NCI-H1105 treated with DMSO at 0.1 percent for 48 hours (cell line): ENCODE results near the gene CDK13.
A peak's percentile ranks its signal among the peaks of the same experiment; 100 is the strongest.

Source experiments
- DNase-seq: peaks from one replicate; lab custom pipeline; 2025; lab: John Stamatoyannopoulos, UW

The CDK13 gene

DNA sequence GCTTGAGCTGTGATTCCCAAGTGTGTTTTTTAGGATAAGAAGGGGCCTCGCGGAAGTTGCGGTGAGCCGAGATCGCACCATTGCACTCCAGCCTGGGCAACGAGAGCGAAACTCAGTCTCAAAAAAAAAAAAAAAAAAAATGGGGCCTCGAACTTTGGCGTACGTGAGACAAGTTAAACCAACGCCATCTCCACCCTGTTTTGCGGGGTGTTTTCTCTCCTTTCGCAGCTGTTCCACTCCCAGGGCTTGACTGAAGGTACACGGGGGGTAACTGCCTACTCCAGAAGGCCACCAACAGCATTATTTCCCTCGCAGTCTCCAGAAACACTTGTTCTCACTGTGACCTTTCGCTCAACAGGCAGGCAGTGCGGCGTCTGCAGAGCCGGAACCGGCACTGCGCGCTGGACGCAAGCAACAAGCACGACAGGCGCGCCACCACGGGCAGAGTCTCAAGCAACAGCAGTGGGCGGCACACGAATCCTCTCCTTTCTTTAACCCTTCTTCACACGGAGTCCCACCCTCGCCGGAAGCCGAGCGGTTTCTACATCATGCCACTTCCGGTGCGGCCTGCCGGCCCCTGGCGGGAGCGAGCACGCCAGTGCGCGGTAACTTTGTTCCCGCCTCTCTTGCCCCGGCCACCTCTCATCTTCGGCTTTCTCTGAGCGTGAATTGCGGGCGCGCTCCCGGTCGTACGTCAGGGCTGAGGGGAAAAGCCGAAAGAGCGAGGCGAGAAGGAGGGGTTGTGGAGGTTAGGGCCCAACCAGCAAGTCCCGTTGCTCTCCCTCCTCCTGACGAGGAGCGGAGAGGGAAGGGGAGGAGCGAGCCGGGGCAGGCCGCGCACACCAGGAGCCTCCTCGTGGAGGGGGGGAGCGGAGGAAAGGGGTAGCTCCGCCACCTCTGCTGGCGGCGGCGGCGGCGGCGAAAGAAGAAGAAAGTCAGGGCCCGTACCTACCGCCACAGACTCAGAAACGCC, 814 bp upstream of the CDK13 start:
- DNase-seq = peak; percentile 99

DNA sequence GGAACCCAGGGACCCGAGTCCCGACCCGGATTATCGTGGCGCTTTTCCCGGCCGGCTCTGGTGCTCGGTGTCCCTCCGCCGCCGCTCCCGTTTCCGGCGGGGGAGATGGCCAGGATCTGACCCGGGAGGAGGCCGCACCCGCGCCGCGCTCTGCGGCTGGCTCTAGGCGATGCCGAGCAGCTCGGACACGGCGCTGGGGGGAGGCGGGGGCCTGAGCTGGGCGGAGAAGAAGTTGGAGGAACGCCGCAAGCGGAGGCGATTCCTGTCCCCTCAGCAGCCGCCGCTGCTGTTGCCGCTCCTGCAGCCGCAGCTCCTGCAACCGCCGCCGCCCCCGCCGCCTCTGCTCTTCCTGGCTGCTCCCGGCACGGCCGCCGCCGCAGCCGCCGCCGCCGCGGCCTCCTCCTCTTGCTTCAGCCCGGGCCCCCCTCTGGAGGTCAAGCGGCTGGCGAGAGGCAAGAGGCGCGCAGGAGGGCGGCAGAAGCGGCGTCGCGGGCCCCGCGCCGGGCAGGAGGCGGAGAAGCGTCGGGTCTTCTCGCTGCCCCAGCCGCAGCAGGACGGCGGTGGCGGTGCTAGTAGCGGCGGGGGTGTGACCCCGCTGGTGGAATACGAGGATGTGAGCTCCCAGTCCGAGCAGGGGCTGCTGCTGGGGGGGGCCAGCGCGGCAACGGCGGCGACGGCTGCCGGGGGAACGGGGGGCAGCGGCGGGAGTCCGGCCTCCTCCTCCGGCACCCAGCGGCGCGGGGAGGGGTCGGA, 593 bp downstream of the CDK13 start:
- DNase-seq = peak; percentile 21

DNA sequence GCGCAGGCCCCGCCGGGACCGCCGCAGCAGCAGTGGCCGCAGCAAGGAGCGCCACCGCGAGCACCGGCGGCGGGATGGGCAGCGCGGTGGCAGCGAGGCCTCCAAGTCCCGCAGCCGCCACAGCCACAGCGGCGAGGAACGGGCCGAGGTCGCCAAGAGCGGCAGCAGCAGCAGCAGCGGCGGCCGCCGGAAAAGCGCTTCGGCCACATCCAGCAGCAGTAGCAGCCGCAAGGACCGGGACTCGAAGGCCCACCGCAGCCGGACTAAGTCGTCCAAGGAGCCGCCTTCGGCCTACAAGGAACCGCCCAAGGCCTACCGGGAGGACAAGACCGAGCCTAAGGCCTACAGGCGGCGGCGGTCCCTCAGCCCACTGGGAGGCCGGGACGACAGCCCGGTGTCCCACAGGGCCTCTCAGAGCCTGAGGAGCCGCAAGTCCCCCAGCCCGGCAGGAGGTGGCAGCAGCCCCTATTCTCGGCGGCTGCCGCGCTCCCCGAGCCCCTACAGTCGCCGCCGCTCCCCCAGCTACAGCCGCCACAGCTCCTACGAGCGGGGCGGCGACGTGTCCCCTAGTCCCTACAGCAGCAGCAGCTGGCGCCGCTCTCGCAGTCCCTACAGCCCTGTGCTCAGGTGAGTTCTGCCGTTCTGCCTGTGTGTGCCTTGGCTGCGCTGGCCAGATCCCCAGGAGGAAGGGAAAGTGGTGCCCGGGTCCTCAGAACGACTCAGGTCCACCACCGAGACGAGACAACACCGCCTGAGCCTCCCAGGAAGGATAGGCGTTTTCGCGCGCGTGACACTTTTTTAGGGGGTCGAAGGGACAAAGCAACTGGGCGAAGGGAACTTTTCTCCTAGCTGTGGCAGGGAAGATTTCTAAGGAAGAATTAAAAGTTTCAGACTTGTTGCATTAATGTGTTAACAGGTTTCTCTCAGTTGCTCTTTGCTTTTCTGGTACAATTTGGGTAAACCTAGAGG, 1.5 kb downstream of the CDK13 start:
- peak; percentile 58 for DNase-seq

DNA sequence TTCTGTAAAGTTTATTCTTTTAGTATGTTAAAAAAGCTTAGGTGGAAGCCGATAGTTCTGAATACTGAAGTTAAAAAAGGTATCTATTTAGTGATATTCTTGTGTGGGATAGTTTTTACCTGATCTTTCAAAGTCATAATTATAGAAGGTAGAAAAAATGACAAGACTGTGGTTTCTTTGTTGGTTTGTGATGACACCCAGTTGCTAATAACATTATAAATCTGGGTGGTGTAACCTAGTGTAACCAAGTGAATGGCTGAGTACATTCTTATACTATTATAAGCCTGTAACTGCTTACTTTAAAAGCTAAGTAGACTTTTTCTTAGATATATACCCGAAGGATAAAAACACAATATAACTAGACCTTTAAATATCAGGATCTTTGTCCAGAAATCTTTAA, 2.3 kb downstream of the CDK13 start:
- no peak for DNase-seq

DNA sequence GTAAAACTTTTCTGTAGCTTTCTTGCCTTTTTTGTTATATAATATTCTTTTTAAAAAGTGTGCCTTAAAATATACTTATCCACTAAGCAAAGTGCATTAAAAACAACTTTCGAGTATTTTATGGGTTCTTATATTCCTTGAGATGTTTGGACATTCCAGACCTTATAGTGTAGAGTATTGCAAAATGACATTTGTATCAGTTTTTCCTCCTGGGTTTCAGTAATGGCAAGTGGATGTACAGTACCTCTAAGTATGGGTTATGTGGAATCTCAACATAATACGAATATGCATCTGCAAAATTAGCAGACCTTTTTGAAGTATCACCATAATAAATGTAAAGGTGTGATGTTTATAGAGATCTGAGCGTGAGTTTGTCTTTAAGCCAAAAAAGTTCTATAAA, 2.7 kb downstream of the CDK13 start:
- no peak for DNase-seq

DNA sequence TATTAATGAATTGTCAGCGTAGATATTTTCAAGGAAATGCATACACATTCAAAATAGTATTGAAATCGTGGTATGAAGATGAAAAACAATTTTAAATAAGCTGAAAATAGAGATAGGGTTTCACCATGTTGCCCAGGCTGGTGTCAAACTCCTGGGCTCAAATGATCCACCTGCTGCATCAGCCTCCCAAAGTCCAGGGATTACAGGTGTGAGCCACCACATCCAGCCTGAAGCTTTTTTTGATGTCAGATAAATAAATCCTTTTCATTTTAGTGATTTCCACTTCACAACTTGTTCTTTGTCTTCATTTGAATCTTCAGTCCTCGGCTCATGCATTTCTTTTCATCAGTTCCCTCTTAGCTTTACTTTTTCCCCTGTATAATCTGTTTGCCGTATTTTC, 4.6 kb downstream of the CDK13 start:
- no peak for DNase-seq

- DNase-seq = no peak
These were observed 8.0 kb downstream of the CDK13 start for GRCh38 chr7:39958038-39958437.

DNA sequence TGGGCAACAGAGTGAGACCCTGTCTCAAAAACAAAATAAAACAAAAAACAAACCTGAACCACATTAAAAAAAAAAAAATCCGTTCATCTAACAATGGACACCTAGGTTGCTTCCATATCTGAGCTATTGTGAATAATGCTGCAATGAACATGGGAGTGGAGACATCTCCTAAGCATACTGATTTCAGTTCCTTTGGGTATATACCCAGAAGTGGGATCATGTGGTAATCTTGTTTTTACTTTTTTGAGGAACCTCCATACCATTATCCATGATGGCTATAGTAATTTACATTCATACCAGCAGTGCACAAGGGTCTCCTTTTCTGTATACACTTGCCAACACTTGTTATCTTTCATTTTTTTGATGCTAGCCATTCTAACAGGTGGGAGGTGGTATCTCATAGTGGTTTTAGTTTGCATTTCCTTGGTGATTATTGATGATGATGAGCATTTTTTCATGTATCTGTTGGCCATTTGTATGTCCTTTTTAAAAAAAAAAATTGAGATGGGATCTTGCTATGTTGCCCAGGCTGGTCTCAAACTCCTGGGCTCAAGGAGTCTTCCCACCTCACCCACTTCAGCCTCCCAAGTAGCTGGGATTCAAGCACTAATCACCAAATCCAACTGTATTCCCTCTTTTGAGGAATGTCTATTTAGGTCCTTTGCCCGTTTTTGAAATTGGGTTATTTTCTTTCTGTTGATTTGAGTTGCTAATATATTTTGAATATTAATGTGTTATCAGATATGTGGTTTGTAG, 17.5 kb downstream of the CDK13 start:
- DNase-seq = no peak

- no peak for DNase-seq
These were observed 19.4 kb downstream of the CDK13 start for GRCh38 chr7:39969431-39969830.

- DNase-seq = no peak
These were observed 21.9 kb downstream of the CDK13 start for GRCh38 chr7:39971924-39972323.

- no peak for DNase-seq
These were observed 23.7 kb downstream of the CDK13 start for GRCh38 chr7:39973801-39974200.

DNA sequence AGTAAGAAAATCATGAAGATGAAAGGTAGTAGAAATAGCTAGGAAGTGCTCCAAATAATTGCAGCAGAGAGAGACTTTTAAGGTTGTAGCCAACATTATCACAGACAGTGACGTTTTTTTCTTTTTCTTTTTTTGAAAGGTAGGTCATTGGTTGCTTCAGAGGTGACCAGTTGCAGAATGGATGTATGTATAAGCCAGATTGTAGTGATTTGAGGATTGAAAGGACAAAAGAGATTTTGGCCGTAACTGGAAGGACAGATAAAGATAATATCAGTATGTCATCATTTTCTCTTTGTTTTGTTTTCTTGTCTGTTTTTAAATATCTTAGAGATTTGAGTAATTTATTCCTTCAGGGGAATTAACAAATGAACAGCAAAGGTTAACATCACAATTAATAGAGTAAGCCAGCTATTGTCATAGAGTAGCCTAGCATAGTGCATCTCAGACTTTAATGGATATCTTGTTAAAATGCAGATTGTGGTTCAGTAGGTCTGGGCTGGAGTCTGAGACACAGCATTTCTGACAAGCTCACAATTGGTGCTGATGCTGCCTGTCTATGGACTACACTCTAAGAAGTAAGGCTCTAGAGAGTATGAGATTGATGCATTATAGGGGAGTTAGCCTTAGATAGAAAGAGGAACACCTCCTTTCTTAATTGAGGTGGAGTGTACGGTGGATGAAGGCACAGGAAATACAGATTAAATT, 28.3 kb downstream of the CDK13 start:
- no peak for DNase-seq

DNA sequence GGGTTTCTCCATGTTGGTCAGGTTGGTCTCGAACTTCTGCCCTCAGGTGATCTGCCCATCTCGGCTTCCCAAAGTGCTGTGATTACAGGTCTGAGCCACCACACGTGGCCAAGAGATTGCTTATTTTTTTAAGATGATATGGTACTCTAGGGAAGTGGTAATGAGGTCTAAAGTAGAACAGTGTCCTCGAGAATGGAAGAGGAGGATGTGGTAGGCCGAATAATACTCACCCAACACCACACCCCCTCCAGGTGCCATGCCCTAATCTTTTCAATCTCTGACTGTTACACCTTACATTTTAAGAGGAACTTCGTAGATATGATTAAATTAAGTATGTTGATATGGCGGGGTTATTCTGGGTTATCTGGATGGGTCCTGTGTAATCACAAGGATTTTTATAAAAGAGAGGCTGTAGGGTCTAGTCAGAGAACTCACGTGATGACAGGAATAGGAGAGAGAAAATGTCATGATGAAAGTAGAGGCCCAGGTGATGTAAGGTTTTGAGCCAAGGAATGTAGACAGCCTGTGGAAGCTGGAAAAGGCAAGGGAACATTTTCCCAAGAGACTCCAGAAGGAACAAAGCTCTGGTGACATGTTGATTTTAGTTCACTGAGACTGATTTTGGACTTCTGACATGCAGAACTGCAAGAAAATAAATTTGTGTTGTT, 29.5 kb downstream of the CDK13 start:
- DNase-seq = no peak

GRCh38 chr7:39985398-39985918, 35.4 kb downstream of the CDK13 start:
- DNase-seq = no peak

DNA sequence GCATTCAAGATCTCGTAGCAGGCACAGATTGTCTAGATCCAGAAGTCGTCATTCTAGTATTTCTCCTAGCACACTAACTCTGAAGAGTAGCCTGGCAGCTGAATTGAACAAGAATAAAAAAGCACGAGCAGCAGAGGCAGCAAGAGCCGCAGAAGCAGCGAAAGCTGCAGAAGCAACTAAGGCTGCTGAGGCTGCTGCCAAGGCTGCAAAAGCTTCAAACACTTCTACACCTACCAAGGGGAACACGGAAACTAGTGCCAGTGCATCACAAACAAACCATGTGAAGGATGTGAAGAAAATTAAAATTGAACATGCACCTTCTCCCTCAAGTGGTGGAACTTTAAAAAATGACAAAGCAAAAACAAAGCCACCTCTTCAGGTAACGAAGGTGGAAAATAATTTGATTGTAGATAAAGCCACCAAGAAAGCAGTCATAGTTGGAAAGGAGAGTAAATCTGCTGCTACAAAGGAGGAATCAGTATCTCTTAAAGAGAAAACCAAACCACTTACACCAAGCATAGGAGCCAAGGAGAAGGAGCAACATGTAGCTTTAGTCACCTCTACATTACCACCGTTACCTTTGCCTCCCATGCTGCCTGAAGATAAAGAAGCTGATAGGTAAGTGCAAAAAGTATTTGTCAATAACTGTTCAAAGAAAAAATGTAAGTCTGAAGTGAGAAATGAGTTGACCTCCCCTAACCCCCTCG, 37.7 kb downstream of the CDK13 start:
- DNase-seq = no peak

- DNase-seq = no peak
These were observed 50.8 kb downstream of the CDK13 start for GRCh38 chr7:40000734-40001315.

GRCh38 chr7:40001649-40002048, 51.6 kb downstream of the CDK13 start:
- no peak for DNase-seq

GRCh38 chr7:40003597-40003996, 53.5 kb downstream of the CDK13 start:
- no peak for DNase-seq
